Liver (tissue), 3 donors: ENCODE data around the gene HK2.

ENCODE experiments used
- CTCF ChIP-seq: fragments of 150-350 bp; IDR thresholded peaks from 2 replicates; pipeline ENCODE4 v1.5.1; 2017; ENCODE audit warnings: improper control_type of control experiment, low read depth, low read length; ENCODE audit not compliant: missing input control
- GABPA ChIP-seq, 2 donors: IDR thresholded peaks in 1 of 2; conservative IDR thresholded peaks in 1 of 2; 2 replicates each; pipeline ENCODE4 v1.6.1; 2016; ENCODE audit warnings: antibody characterized with exemption in 2 of 2, mild to moderate bottlenecking in 1 of 2, moderate library complexity in 1 of 2
- RAD21 ChIP-seq, 2 donors: IDR thresholded peaks; 2 replicates each; pipeline ENCODE4 v1.6.1; 2016; ENCODE audit warnings: antibody characterized with exemption in 2 of 2, mild to moderate bottlenecking in 2 of 2
- TAF1 ChIP-seq: conservative IDR thresholded peaks from 2 replicates; pipeline ENCODE4 v1.6.1; 2016; ENCODE audit warnings: antibody characterized with exemption, mild to moderate bottlenecking
- TF ChIP-seq, protein P1 (sequence below): IDR thresholded peaks from 2 replicates; pipeline ENCODE4 v1.6.1; 2016; ENCODE audit warnings: antibody characterized with exemption, mild to moderate bottlenecking
- TF ChIP-seq, protein P2 (sequence below): IDR thresholded peaks from 2 replicates; pipeline ENCODE4 v1.6.1; 2016; ENCODE audit warnings: antibody characterized with exemption
- donor health status: healthy.
- donor health status: healthy.

- TF ChIP-seq CTCF = no peak
- TF ChIP-seq, protein P1, sequence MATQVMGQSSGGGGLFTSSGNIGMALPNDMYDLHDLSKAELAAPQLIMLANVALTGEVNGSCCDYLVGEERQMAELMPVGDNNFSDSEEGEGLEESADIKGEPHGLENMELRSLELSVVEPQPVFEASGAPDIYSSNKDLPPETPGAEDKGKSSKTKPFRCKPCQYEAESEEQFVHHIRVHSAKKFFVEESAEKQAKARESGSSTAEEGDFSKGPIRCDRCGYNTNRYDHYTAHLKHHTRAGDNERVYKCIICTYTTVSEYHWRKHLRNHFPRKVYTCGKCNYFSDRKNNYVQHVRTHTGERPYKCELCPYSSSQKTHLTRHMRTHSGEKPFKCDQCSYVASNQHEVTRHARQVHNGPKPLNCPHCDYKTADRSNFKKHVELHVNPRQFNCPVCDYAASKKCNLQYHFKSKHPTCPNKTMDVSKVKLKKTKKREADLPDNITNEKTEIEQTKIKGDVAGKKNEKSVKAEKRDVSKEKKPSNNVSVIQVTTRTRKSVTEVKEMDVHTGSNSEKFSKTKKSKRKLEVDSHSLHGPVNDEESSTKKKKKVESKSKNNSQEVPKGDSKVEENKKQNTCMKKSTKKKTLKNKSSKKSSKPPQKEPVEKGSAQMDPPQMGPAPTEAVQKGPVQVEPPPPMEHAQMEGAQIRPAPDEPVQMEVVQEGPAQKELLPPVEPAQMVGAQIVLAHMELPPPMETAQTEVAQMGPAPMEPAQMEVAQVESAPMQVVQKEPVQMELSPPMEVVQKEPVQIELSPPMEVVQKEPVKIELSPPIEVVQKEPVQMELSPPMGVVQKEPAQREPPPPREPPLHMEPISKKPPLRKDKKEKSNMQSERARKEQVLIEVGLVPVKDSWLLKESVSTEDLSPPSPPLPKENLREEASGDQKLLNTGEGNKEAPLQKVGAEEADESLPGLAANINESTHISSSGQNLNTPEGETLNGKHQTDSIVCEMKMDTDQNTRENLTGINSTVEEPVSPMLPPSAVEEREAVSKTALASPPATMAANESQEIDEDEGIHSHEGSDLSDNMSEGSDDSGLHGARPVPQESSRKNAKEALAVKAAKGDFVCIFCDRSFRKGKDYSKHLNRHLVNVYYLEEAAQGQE = no peak
- TF ChIP-seq, protein P2, sequence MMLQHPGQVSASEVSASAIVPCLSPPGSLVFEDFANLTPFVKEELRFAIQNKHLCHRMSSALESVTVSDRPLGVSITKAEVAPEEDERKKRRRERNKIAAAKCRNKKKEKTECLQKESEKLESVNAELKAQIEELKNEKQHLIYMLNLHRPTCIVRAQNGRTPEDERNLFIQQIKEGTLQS = no peak
- no peak for TF ChIP-seq GABPA (IDR thresholded peaks at IDR 0.05 in 1 of 2, conservative IDR thresholded peaks at IDR 0.05 in 1 of 2)
- TF ChIP-seq TAF1 = no peak
- no peak for TF ChIP-seq RAD21 (IDR thresholded peaks at IDR 0.05)
Observed at GRCh38 chr2:74890711-74891110, 56.8 kb downstream of the HK2 start.
